ENCODE measurements around the gene ZNF135.

ZNF135 gene

DNA sequence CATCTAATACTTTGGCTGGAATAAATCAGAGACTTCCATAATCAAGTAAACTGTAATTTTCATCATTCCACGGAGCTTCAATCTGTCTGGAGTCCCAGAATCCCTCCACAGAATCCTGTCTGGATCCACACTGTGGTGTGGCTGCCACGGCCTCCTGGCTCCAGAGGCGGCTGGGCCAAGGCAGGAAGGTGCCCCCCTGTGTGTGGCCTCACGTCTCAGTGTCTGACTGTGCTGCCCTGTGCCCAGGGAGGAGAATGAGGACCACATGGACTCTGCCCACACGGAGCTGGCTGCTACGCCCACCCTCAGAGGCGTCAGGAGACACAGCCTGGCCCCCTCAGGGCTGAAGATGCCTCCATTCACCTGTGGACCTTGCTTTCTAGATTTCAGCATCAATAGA is 12.2 kb upstream of the ZNF135 start:
- Histone ChIP-seq H2BK15ac (ENCODE audit: low read length) (no peak overlapping the region), H4K8ac (ENCODE audit: low read depth, low read length) (no peak overlapping the region), H3K9ac (ENCODE audit: low read depth, low read length, poor library complexity) (no peak overlapping the region), H3K27me3 (ENCODE audit: control insufficient read depth in 3 of 3, insufficient read depth in 3 of 3, low read depth in 1 of 3, low read length in 3 of 3) (peaks cover 0 to 2% (median 0%) of the 10 kb centered on the region in 3 experiments), H2BK120ac (ENCODE audit: low read depth, low read length) (no peak overlapping the region), H3K23ac (ENCODE audit: low read depth, low read length, poor library complexity) (no peak overlapping the region), H2BK5ac (ENCODE audit: low read length) (no peak overlapping the region), H3K4ac (ENCODE audit: low read length) (no peak overlapping the region), H3K14ac (ENCODE audit: low read length) (no peak overlapping the region), H4K91ac (ENCODE audit: low read depth, low read length, poor library complexity) (no peak overlapping the region), H3K4me2 (ENCODE audit: insufficient read depth, low read length, poor library complexity, severe bottlenecking) (no peak overlapping the region), H3K27ac (replicated peaks; ENCODE audit: low read length) (no peak overlapping the region), H2AFZ (ENCODE audit: low read length) (no peak overlapping the region), H3K4me3 (ENCODE audit: low read length in 2 of 2) (no peak overlapping the region), H3K79me1 (ENCODE audit: low read depth, low read length) (peaks cover 2% of the 10 kb centered on the region), H2BK12ac (ENCODE audit: low read length) (no peak overlapping the region), H3K9me3 (replicated peaks in 1 of 2; ENCODE audit: control insufficient read depth in 2 of 2, insufficient read depth in 1 of 2, low read depth in 1 of 2, low read length in 2 of 2) (peaks cover 46 to 47% of the 10 kb centered on the region in 2 donors), H3K18ac (ENCODE audit: low read length) (no peak overlapping the region), H3K36me3 (replicated peaks in 1 of 2; ENCODE audit: control insufficient read depth in 2 of 2, insufficient read depth in 2 of 2, low read length in 2 of 2) (no peaks in the 10 kb centered on the region), H3K4me1 (ENCODE audit: control insufficient read depth in 2 of 2, insufficient read depth in 1 of 2, low read depth in 1 of 2, low read length in 2 of 2) (peaks cover 0 to 2% of the 10 kb centered on the region in 2 donors), H2AK5ac (ENCODE audit: low read depth, low read length) (no peak overlapping the region)
- no CpG with 5 or more reads among the region's 7 CpGs for WGBS, 2 donors (ENCODE audit: extremely low coverage in 2 of 2, insufficient read length in 2 of 2, insufficient replicate concordance in 1 of 2)
- DNase-seq (ENCODE audit: low spot score) = no peak

GRCh38 chr19:58047672-58048071 is 11.4 kb upstream of the ZNF135 start:
- Histone ChIP-seq H2AK5ac (ENCODE audit: low read depth, low read length) (no peak overlapping the region), H3K27me3 (ENCODE audit: control insufficient read depth in 3 of 3, insufficient read depth in 3 of 3, low read depth in 1 of 3, low read length in 3 of 3) (peaks cover 0 to under 1% (median 0%) of the 10 kb centered on the region in 3 experiments), H3K23ac (ENCODE audit: low read depth, low read length, poor library complexity) (no peak overlapping the region), H3K4ac (ENCODE audit: low read length) (no peak overlapping the region), H4K91ac (ENCODE audit: low read depth, low read length, poor library complexity) (no peak overlapping the region), H3K9me3 (replicated peaks in 1 of 2; ENCODE audit: control insufficient read depth in 2 of 2, insufficient read depth in 1 of 2, low read depth in 1 of 2, low read length in 2 of 2) (peaks cover 49 to 53% of the 10 kb centered on the region in 2 donors), H2AFZ (ENCODE audit: low read length) (no peak overlapping the region), H2BK5ac (ENCODE audit: low read length) (no peak overlapping the region), H2BK120ac (ENCODE audit: low read depth, low read length) (no peak overlapping the region), H3K79me1 (ENCODE audit: low read depth, low read length) (peaks cover 2% of the 10 kb centered on the region), H3K36me3 (replicated peaks in 1 of 2; ENCODE audit: control insufficient read depth in 2 of 2, insufficient read depth in 2 of 2, low read length in 2 of 2) (no peaks in the 10 kb centered on the region), H3K18ac (ENCODE audit: low read length) (no peak overlapping the region), H3K27ac (replicated peaks; ENCODE audit: low read length) (no peak overlapping the region), H3K4me1 (ENCODE audit: control insufficient read depth in 2 of 2, insufficient read depth in 1 of 2, low read depth in 1 of 2, low read length in 2 of 2) (peaks cover 0 to 2% of the 10 kb centered on the region in 2 donors), H3K9ac (ENCODE audit: low read depth, low read length, poor library complexity) (no peak overlapping the region), H4K8ac (ENCODE audit: low read depth, low read length) (no peak overlapping the region), H2BK12ac (ENCODE audit: low read length) (no peak overlapping the region), H3K4me3 (ENCODE audit: low read length in 2 of 2) (no peak overlapping the region), H3K14ac (ENCODE audit: low read length) (no peak overlapping the region), H3K4me2 (ENCODE audit: insufficient read depth, low read length, poor library complexity, severe bottlenecking) (no peak overlapping the region), H2BK15ac (ENCODE audit: low read length) (no peak overlapping the region)
- DNase-seq (ENCODE audit: low spot score) = no peak
- WGBS, 2 donors (ENCODE audit: extremely low coverage in 2 of 2, insufficient read length in 2 of 2, insufficient replicate concordance in 1 of 2) = no CpG with 5 or more reads among the region's 12 CpGs

GRCh38 chr19:58052256-58052655 is 6.8 kb upstream of the ZNF135 start:
- H3K4ac ChIP-seq (ENCODE audit: low read length) = no peak overlapping the region
- H2BK5ac ChIP-seq (ENCODE audit: low read length) = no peak overlapping the region
- no peak overlapping the region for H3K4me2 ChIP-seq (ENCODE audit: insufficient read depth, low read length, poor library complexity, severe bottlenecking)
- no peak overlapping the region for H2BK12ac ChIP-seq (ENCODE audit: low read length)
- no peak overlapping the region for H4K91ac ChIP-seq (ENCODE audit: low read depth, low read length, poor library complexity)
- H3K4me1 ChIP-seq (ENCODE audit: control insufficient read depth in 2 of 2, insufficient read depth in 1 of 2, low read depth in 1 of 2, low read length in 2 of 2) = no peaks in the 10 kb centered on the region
- no peak overlapping the region for H2AFZ ChIP-seq (ENCODE audit: low read length)
- H2BK120ac ChIP-seq (ENCODE audit: low read depth, low read length) = no peak overlapping the region
- H2AK5ac ChIP-seq (ENCODE audit: low read depth, low read length) = no peak overlapping the region
- H3K36me3 ChIP-seq (replicated peaks in 1 of 2; ENCODE audit: control insufficient read depth in 2 of 2, insufficient read depth in 2 of 2, low read length in 2 of 2) = no peaks in the 10 kb centered on the region
- no peak overlapping the region for H3K4me3 ChIP-seq (ENCODE audit: low read length in 2 of 2)
- H3K9me3 ChIP-seq (replicated peaks in 1 of 2; ENCODE audit: control insufficient read depth in 2 of 2, insufficient read depth in 1 of 2, low read depth in 1 of 2, low read length in 2 of 2) = peaks cover 39 to 61% of the 10 kb centered on the region in 2 donors
- no peak overlapping the region for H3K14ac ChIP-seq (ENCODE audit: low read length)
- H2BK15ac ChIP-seq (ENCODE audit: low read length) = no peak overlapping the region
- H3K79me1 ChIP-seq (ENCODE audit: low read depth, low read length) = peaks cover 2% of the 10 kb centered on the region
- H3K18ac ChIP-seq (ENCODE audit: low read length) = peak overlapping the region; percentile 15
- DNase-seq (ENCODE audit: low spot score) = no peak
- no CpG with 5 or more reads among the region's 16 CpGs for WGBS, 2 donors (ENCODE audit: extremely low coverage in 2 of 2, insufficient read length in 2 of 2, insufficient replicate concordance in 1 of 2)
- no peak overlapping the region for H3K27ac ChIP-seq (replicated peaks; ENCODE audit: low read length)
- H3K27me3 ChIP-seq (ENCODE audit: control insufficient read depth in 3 of 3, insufficient read depth in 3 of 3, low read depth in 1 of 3, low read length in 3 of 3) = no peaks in the 10 kb centered on the region
- H3K9ac ChIP-seq (ENCODE audit: low read depth, low read length, poor library complexity) = no peak overlapping the region
- no peak overlapping the region for H3K23ac ChIP-seq (ENCODE audit: low read depth, low read length, poor library complexity)
- H4K8ac ChIP-seq (ENCODE audit: low read depth, low read length) = no peak overlapping the region

DNA sequence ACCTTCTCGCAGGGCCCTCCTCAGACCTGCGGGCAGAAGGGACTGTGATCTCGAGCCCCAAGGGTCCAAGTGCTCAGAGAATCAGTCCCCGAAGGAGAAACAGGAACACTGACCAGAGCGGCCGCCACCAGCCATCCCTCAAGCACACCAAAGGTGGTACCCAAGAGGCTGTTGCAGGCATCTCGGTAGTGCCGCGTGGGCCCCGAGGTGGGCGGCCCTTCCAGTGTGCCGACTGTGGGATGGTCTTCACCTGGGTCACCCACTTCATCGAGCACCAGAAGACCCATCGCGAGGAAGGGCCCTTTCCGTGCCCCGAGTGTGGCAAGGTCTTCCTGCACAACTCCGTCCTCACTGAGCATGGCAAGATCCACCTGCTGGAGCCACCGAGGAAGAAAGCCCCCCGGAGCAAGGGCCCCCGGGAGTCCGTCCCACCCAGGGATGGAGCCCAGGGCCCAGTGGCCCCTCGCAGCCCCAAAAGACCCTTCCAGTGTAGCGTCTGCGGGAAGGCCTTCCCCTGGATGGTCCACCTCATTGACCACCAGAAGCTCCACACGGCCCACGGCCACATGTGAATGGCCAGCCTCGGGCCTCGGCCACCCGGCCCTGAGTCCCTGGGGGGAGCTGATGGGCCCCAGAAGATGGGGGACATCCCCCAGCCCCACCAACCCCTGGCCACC is 5.5 kb upstream of the ZNF135 start:
- no peaks in the 10 kb centered on the region for H3K36me3 ChIP-seq (replicated peaks in 1 of 2; ENCODE audit: control insufficient read depth in 2 of 2, insufficient read depth in 2 of 2, low read length in 2 of 2)
- no peak overlapping the region for H3K4me3 ChIP-seq (ENCODE audit: low read length in 2 of 2)
- WGBS, 2 donors (ENCODE audit: extremely low coverage in 2 of 2, insufficient read length in 2 of 2, insufficient replicate concordance in 1 of 2) = no CpG with 5 or more reads among the region's 30 CpGs
- H2BK120ac ChIP-seq (ENCODE audit: low read depth, low read length) = no peak overlapping the region
- H3K23ac ChIP-seq (ENCODE audit: low read depth, low read length, poor library complexity) = no peak overlapping the region
- no peaks in the 10 kb centered on the region for H3K27me3 ChIP-seq (ENCODE audit: control insufficient read depth in 3 of 3, insufficient read depth in 3 of 3, low read depth in 1 of 3, low read length in 3 of 3)
- no peak overlapping the region for H3K4ac ChIP-seq (ENCODE audit: low read length)
- peaks cover under 1% of the 10 kb centered on the region for H3K79me1 ChIP-seq (ENCODE audit: low read depth, low read length)
- no peak overlapping the region for H3K14ac ChIP-seq (ENCODE audit: low read length)
- H2BK15ac ChIP-seq (ENCODE audit: low read length) = no peak overlapping the region
- H2AFZ ChIP-seq (ENCODE audit: low read length) = no peak overlapping the region
- no peaks in the 10 kb centered on the region for H3K4me1 ChIP-seq (ENCODE audit: control insufficient read depth in 2 of 2, insufficient read depth in 1 of 2, low read depth in 1 of 2, low read length in 2 of 2)
- H3K9ac ChIP-seq (ENCODE audit: low read depth, low read length, poor library complexity) = no peak overlapping the region
- no peak overlapping the region for H3K18ac ChIP-seq (ENCODE audit: low read length)
- H2BK12ac ChIP-seq (ENCODE audit: low read length) = no peak overlapping the region
- H4K8ac ChIP-seq (ENCODE audit: low read depth, low read length) = no peak overlapping the region
- H2AK5ac ChIP-seq (ENCODE audit: low read depth, low read length) = peak overlapping the region; percentile 44
- no peak for DNase-seq (ENCODE audit: low spot score)
- no peak overlapping the region for H3K4me2 ChIP-seq (ENCODE audit: insufficient read depth, low read length, poor library complexity, severe bottlenecking)
- H2BK5ac ChIP-seq (ENCODE audit: low read length) = no peak overlapping the region
- no peak overlapping the region for H3K27ac ChIP-seq (replicated peaks; ENCODE audit: low read length)
- H4K91ac ChIP-seq (ENCODE audit: low read depth, low read length, poor library complexity) = no peak overlapping the region
- peaks cover 33 to 65% of the 10 kb centered on the region in 2 donors for H3K9me3 ChIP-seq (replicated peaks in 1 of 2; ENCODE audit: control insufficient read depth in 2 of 2, insufficient read depth in 1 of 2, low read depth in 1 of 2, low read length in 2 of 2)
